Urinary bladder (tissue), 4 donors: ENCODE results near the gene LRRC17. TPM values are rescaled to one million over a fixed set of nuclear protein-coding genes. Genes with fewer than 3 reads are reported as not detected.
"Not testable (repeated sequence)": the region's sequence is repeated elsewhere in the genome, so short reads cannot be mapped to it uniquely, and the experiment has no call there.

Experiments used
- DNase-seq: peaks from one replicate; pipeline ENCODE4 v3.0.0-alpha.2; 2015; ENCODE audit errors: extremely low spot score
- H3K27ac ChIP-seq: one replicate; pipeline ENCODE4 v1.5.1; 2013; ENCODE audit warnings: low read depth, mild to moderate bottlenecking, moderate library complexity
- H3K36me3 ChIP-seq: one replicate; pipeline ENCODE4 v1.6.1; 2013; ENCODE audit warnings: mild to moderate bottlenecking, moderate library complexity; ENCODE audit not compliant: insufficient read depth
- H3K4me1 ChIP-seq: one replicate; pipeline ENCODE4 v1.6.1; 2013; ENCODE audit warnings: mild to moderate bottlenecking, moderate library complexity; ENCODE audit not compliant: insufficient read depth
- H3K4me3 ChIP-seq: one replicate; pipeline ENCODE4 v1.5.1; 2013; ENCODE audit warnings: low read depth, low read length
- WGBS: extraction: QIAGEN DNeasy Blood & Tissue Kit; methylation state at CpG from one replicate; pipeline ENCODE4 v1.1.7; 2013; 5-methylcytosine and 5-hydroxymethylcytosine counted together
- polyA plus RNA-seq: library from polyadenylated mRNA; stranded (reverse); fragments of 200-250 nt; gene quantifications from one replicate; pipeline ENCODE4 v1.2.3, GENCODE V29; 2013
- total RNA-seq: library from RNA; depleted of rRNA; stranded (reverse); fragments of >200 nt; gene quantifications from one replicate; pipeline ENCODE4 v1.2.3, GENCODE V29; 2014
- donor health status: healthy with polysubstance abuse.
- donor health status: healthy.

LRRC17 gene
- total and polyA plus RNA-seq, 2 donors: 3.8 to 200 TPM

DNA sequence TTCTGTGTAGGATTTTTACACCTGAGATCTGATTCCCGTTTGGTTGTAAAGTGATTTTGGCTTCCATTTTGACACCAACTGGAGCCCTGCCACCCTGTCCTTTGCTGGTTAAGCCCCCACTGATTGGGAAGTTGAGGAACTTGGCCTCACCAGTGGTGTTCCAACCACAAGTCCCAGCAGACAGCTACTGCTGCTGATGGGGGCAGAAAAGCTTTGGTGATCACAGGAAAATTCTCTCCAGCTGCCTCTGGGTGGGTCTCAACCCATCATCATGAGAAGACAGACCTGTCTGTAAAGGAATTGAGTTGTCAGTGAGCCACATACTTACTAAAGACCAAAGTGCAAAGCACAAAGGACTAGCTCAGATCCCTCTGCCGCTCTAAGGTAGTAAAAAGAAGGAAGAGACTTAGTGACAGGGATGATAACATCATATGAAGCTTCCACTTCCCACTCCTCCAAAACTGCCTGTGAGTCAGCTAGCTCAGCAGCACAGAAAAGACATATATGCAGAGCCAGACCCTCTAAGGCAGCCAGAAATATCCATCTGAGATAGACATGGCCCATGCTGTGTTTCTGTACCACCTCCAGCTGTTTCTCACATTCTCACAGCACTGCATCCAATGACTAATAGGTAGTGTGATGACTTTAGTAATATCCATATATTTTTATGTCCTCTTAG is 22.4 kb upstream of the LRRC17 start:
- Histone ChIP-seq H3K4me3 (no peak overlapping the region), H3K27ac (no peak overlapping the region), H3K4me1 (no peaks in the 10 kb centered on the region), H3K36me3 (no peaks in the 10 kb centered on the region)
- WGBS: 41% methylated on average over 2 of the region's 2 CpGs
- no peak for DNase-seq

DNA sequence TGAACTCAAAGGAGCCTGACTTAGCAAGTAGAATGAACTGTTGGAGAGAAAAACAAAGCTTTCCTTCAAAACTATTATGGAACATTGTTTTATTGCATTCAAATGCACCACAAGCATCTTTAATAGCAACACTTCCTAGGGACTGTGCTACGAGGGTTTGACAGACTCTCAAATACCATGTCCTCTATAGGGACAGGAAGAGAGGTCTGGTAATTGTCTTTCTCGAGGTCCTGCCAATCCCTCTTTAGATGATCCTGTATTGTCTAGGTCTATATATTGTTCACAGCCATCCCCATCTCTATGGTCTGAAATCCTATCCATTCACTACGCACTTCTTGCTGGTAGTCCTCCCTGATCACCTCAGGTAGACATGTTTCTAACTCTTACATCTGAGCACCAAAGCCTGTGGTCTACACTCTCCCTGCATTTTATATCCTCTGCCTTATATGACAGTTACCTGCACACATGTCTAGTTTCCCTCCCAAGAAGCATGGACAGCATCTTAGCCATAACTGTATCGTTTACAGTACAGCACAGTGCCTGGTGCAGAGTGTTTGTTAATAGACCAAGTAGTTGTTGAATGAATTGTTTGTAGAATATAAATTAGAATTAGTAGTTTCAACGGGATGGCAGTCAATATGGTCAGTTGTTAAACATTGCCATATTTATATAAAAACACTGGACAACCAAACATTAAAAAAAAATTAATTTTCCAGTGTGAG is 21.7 kb upstream of the LRRC17 start:
- no peak for DNase-seq
- Histone ChIP-seq H3K36me3 (no peaks in the 10 kb centered on the region), H3K4me1 (no peaks in the 10 kb centered on the region), H3K4me3 (no peak overlapping the region), H3K27ac (no peak overlapping the region)
- WGBS: 61% methylated on average over 5 of the region's 5 CpGs

DNA sequence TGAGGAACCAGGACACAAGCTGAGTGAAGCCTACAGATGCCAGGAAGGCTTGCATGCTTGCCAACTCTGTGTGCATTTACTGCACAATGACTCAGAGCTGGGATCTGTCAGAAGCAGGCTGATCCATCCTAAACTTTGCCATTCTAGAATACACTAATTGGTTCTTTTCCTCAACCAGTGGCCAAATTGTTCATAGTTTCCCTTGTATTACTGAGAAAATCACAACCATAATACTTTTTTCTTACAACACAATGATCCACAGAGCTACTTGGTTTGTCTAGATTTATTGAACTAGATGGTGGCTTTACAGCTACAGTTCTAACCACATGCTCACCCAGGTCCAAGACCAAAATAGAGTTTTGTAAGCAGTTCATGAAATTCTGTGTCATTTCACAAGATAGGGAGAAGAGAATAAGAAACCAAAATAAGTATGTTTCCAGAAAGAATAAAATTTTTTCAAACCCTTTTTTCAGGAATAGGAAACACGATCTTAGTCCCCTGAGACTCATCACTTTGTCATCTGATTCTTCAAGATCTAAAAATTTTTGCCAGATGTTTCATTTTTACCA is 21.0 kb upstream of the LRRC17 start:
- no peaks in the 10 kb centered on the region for H3K4me1 ChIP-seq
- H3K36me3 ChIP-seq: no peaks in the 10 kb centered on the region
- WGBS: 30% methylated on average over 1 of the region's 1 CpG
- DNase-seq: no peak
- no peak overlapping the region for H3K27ac ChIP-seq
- H3K4me3 ChIP-seq: no peak overlapping the region

DNA sequence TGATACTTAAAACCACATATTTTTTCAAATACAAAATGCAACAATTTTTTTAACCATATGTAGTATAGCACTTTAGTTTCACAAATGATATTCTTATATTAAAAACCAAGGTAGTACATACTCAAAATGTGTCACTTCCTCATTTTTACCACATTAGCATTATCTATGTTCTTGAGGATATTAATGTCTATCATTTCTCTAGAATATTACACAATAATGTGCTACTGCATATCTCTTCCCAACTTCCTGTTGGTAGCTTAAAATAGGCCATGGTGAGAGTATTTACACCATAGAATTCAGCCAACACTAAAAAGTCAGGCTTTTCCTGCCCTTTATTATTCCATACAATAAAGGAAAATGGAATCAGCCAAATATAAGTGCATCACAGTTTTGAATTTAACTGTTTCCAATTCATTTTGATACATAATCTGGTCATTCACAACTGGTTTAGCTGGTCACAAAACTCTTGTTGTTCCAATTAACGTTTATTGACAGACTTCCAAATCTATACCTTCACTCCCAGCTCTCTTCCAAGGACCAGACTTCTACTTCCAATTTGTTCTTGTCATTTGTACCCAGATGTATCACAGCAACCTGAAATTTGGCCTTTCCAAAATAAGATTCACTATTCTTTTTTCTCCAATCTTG is 20.0 kb upstream of the LRRC17 start:
- no peak overlapping the region for H3K27ac ChIP-seq
- WGBS: 79% methylated on average over 1 of the region's 1 CpG
- H3K4me3 ChIP-seq: no peak overlapping the region
- no peaks in the 10 kb centered on the region for H3K4me1 ChIP-seq
- no peak for DNase-seq
- no peaks in the 10 kb centered on the region for H3K36me3 ChIP-seq

DNA sequence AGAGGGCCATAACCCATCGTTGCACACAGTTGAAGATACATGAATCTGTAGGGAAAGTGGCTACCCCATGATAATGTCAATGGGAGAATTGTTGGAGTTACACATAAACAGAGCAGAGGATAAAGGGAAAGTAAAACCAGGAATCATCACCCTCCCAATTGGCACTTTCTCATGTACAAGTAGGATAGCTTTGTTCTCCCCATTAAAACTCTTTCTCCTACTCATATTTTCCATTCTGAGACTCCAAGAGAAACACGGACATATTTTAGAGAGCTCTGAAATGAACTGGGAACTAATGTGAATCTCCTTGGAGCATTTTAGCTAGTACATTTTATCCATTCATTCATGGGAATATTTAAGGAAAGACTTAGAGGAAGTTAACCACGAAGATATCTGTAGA is 17.2 kb upstream of the LRRC17 start:
- 37% methylated on average over 3 of the region's 3 CpGs for WGBS
- Histone ChIP-seq H3K4me3 (no peak overlapping the region), H3K4me1 (no peaks in the 10 kb centered on the region)

DNA sequence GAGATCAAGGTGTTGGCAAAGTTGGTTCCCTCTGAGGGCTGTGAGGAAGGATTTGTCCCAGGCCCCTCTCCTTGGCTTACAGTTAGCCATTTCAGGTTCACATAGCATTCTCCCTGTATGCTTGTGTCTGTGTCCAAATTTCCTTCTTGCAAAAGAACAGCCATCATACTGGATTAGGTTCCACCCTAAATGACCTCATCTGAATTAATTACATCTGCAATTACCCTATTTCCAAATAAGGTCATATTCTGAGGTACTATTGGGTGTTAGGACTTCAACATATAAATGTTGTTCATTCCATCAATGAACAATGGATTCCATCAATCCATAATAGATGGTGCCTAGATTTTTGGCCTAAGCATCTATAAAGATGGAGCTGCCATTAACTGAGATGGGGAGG is 16.2 kb upstream of the LRRC17 start:
- H3K27ac ChIP-seq: no peak overlapping the region
- no peaks in the 10 kb centered on the region for H3K4me1 ChIP-seq
- no peak for DNase-seq
- H3K36me3 ChIP-seq: no peaks in the 10 kb centered on the region
- H3K4me3 ChIP-seq: no peak overlapping the region

More for the DNA sequence above, 17.2 kb upstream of the LRRC17 start:
- no peak for DNase-seq
- no peak overlapping the region for H3K27ac ChIP-seq
- no peaks in the 10 kb centered on the region for H3K36me3 ChIP-seq

DNA sequence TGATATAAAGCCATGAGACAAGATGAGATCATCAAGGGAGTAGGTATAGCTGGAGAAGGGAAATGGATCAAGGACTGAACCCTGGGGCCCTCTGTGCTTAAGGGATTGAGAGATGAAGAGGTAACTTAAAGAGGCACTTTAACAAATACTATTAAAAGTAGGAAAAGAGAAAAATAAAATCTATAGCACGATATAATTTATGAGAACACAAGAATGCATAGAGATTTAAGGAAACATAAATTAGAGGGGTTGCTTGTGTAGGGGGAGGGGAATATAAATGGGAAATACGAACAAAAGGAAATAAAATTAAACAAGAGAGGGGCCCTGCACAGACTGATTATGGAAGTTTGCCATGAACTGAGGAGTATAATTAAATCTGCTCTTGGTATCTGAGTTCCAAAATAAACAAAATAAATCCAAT is 15.6 kb upstream of the LRRC17 start:
- Histone ChIP-seq H3K36me3 (no peaks in the 10 kb centered on the region), H3K4me3 (no peak overlapping the region), H3K27ac (no peak overlapping the region), H3K4me1 (no peaks in the 10 kb centered on the region)
- WGBS: 12% methylated on average over 2 of the region's 2 CpGs
- no peak for DNase-seq

DNA sequence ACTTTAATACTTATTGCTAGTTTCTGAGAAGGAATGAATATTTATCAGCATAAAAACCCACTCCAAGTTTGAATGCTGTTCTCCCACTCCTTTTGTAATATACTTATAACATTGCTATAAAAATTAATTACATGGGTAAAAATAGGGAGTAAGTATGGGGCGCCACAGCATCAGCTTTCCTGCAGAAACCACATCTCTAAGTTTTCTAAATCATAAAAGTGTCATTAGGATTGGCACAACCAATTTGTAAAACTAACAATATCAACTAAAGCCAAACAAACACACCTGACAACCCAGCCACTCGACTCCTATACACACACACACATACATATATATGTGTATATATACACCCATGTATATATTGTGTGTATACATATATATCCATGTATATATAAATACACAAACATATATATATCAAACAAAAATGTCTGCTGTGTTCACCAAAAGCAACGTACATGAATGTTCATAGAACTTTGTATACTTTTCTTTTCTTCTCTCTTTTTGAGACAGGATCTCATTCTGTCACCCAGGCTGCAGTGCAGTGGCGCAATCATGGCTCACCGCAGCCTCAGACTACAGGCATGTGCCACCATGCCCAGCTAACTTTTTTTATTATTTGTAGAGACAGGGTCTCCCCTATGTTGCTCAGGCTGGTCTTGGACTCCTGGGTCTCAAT is 14.8 kb upstream of the LRRC17 start:
- WGBS: 88% methylated on average over 5 of the region's 5 CpGs

DNA sequence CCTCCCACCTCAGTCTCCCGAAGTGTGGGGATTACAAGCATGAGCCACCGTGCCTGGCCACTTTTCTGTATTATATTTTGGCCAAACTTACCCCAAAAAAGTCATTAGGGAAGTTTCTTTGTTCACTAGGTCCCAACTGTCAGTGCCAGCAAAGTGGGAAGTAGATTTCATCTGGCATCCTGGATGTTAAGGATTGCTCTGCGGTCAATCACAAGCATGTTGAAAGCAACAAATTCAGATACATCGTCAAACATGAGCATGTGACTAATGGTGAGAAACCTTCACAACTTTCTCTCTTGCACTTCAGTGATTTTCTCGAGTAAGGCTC is 14.3 kb upstream of the LRRC17 start:
- Histone ChIP-seq H3K27ac (no peak overlapping the region), H3K36me3 (no peaks in the 10 kb centered on the region), H3K4me3 (no peak overlapping the region), H3K4me1 (no peaks in the 10 kb centered on the region)
- 92% methylated on average over 5 of the region's 5 CpGs for WGBS
- DNase-seq: no peak

More for the DNA sequence above, 14.8 kb upstream of the LRRC17 start:
- no peaks in the 10 kb centered on the region for H3K36me3 ChIP-seq
- DNase-seq: no peak
- no peak overlapping the region for H3K27ac ChIP-seq
- H3K4me3 ChIP-seq: no peak overlapping the region
- no peaks in the 10 kb centered on the region for H3K4me1 ChIP-seq

DNA sequence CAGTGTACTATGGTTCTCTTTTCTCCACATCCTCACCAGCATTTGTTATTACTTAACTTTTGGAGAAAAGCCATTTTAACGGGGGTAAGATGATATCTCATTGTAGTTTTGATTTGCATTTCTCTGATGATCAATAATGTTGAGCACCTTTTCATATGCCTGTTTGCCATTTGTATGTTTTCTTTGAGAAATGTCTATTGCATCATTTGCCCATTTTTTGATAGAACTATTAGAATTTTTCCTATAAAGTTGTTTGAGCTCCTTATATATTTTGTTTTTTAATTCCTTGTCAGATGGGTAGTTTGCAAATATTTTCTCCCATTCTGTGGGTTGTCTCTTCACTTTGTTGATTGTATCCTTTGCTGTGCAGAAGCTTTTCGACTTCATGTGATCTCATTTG is 10.7 kb upstream of the LRRC17 start:
- H3K4me3 ChIP-seq, H3K36me3 ChIP-seq, H3K4me1 ChIP-seq, DNase-seq, H3K27ac ChIP-seq: not testable (repeated sequence)
- 91% methylated on average over 2 of the region's 2 CpGs for WGBS

DNA sequence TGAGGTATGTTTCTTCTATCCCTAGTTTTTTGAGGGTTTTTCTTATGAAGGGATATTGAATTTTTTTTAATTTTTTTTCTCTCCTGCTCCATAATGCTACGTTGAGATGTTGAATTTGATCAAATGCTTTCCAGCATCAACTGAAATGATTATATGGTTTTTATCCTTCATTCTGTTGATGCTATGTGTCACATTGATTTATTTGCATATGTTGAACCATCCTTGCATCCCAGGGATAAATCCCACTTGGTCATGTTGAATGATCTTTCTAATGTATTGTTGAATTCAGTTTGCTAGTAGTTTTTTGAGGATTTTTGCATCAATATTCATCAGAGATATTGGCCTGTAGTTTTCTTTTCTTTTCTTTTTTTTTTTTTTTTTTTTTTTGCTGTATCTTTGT is 9.2 kb upstream of the LRRC17 start:
- H3K4me1 ChIP-seq, H3K36me3 ChIP-seq, H3K4me3 ChIP-seq, DNase-seq, H3K27ac ChIP-seq: not testable (repeated sequence)
- 92% methylated on average over 1 of the region's 1 CpG for WGBS

DNA sequence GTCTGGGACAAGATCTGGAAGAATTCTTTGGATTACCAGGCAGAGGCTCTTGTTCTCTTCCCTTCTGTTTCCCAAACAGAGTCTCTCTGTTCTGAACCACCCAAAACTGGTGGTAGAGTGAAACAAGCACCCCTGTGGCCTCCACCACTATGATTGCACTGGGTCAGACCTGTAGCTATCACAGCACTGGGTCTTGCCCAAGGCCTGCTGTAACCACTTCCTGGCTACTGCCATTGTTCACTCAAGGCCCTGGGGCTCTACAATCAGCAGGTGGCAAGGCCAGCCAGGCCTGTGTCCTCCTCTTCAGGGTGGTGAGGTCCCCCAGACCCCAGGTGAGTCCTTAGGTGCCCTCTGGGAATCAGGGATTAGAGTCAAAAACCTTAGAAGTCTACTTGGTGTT is 4.1 kb upstream of the LRRC17 start:
- Histone ChIP-seq H3K27ac (no peak overlapping the region), H3K36me3 (no peaks in the 10 kb centered on the region), H3K4me3 (no peak overlapping the region), H3K4me1 (no peaks in the 10 kb centered on the region)
- DNase-seq: no peak

DNA sequence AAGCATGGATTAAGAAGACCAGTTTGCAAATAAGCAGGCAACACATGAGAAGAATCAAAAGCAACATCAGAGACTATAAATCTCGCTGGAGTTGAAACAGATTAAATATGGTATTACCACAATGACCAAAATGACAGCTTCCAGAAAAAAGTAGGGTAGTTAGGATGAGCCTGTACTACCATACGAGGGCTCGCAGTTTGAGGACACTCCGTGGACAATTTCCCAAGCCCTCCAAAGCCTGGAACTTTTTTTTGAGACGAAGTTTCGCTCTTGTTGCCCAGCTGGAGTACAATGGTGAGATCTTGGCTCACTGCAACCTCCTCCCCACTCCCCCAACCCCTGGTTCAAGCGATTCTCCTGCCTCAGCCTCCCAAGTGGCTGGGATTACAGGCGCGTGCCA is 1.0 kb downstream of the LRRC17 start:
- 45% methylated on average over 9 of the region's 9 CpGs for WGBS
- no peak for DNase-seq
- Histone ChIP-seq H3K27ac (no peak overlapping the region), H3K36me3 (no peaks in the 10 kb centered on the region), H3K4me1 (no peaks in the 10 kb centered on the region), H3K4me3 (no peak overlapping the region)
